Measurements from ENCODE around the gene SERAC1. TPM values are rescaled to one million over a fixed set of nuclear protein-coding genes. Genes with fewer than 3 reads are reported as not detected.

The SERAC1 gene
- total RNA-seq, 1 experiment from 2014 or later = 7.6 TPM

DNA sequence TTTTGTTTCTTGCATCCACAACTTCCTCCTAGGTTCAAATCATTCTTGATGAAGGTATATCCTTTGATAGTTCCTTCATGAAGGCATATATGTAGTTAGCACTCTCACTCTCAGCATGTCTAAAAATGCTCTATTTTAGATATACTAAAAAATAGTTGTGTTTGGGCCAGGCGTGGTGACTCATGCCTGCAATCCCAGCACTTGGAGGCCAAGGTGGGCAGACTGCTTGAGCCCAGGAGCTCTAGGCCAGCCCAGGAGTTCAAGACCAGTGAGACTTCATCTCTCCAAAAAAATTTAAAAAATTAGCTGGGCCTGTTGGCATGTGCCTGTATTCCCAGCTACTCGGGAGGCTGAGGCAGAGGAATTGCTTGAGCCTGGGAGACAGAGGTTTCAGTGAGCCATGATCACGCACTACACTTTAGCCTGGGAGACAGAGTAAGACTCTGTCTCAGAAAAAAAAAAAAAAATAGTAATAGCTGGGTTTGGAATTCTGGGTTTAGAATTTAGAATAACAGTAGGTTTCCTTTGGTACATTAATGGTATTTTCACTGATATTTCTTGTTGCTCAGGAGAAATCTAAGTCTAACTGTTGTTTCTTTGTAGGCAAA, 7.0 kb downstream of the SERAC1 start:
- Histone ChIP-seq H3K79me2 (ENCODE audit: insufficient read depth, low read length) (no peaks in the 10 kb centered on the region; the same call in 1 of the 2 replicates), H3K27me3 (ENCODE audit: insufficient read depth, low read length) (peaks cover 2% of the 10 kb centered on the region; the same call in 1 of the 2 replicates), H3K23me2 (ENCODE audit: insufficient read length, low read depth, low read length, poor library complexity, severe bottlenecking) (no peaks in the 10 kb centered on the region), H3K23ac (ENCODE audit: insufficient read length, low read depth, low read length) (no peak overlapping the region), H3K4ac (ENCODE audit: low read depth, low read length) (no peak overlapping the region), H2BK15ac (ENCODE audit: low read depth, low read length) (no peak overlapping the region), H2BK12ac (ENCODE audit: insufficient read length, low read depth, low read length) (no peak overlapping the region), H3K9me3 (ENCODE audit: control insufficient read depth, low read depth, low read length) (no peaks in the 10 kb centered on the region), H3K79me1 (ENCODE audit: insufficient read depth, low read depth, low read length, poor library complexity, severe bottlenecking) (no peaks in the 10 kb centered on the region), H2BK20ac (ENCODE audit: low read depth, low read length, poor library complexity, severe bottlenecking) (no peak overlapping the region), H4K5ac (ENCODE audit: insufficient read length, low read depth, low read length) (no peak overlapping the region), H3K9ac (ENCODE audit: extremely low read depth, insufficient read length, low read length) (no peak overlapping the region), H4K91ac (ENCODE audit: insufficient read length, low read depth, low read length) (no peak overlapping the region), H3K4me2 (ENCODE audit: insufficient read depth, insufficient read length, low read length) (no peak overlapping the region), H3K4me1 (ENCODE audit: insufficient read depth, low read length) (0 out of 2 replicates have a peak, but pooled peaks cover 2% of the 10 kb centered on the region), H4K20me1 (ENCODE audit: control insufficient read depth, insufficient read depth, insufficient read length) (no peaks in the 10 kb centered on the region), H2AFZ (ENCODE audit: low read length) (no peak overlapping the region), H3K56ac (ENCODE audit: insufficient read length, low read depth, low read length) (no peak overlapping the region), H3K27ac (ENCODE audit: insufficient read length, low read depth, low read length) (no peak overlapping the region), H3T11ph (ENCODE audit: low read length) (no peak overlapping the region), H3K14ac (ENCODE audit: insufficient read depth, low read length) (no peak overlapping the region), H2BK120ac (ENCODE audit: low read depth, low read length, poor library complexity, severe bottlenecking) (no peak overlapping the region), H2AK5ac (ENCODE audit: insufficient read length, low read length) (no peak overlapping the region), H2BK5ac (ENCODE audit: insufficient read length, low read length) (no peak overlapping the region), H3K18ac (ENCODE audit: insufficient read length, low read depth, low read length) (no peak overlapping the region), H4K8ac (replicated peaks; ENCODE audit: insufficient read length, low read depth, low read length) (no peak overlapping the region)
- Mint-ChIP-seq H3K4me3 (no peak overlapping the region), H3K4me1 (peaks cover 22 to 23% of the 10 kb centered on the region in 2 experiments), H3K27ac (no peak overlapping the region; a peak in 1 of 7 replicates), H3K9me3 (no peaks in the 10 kb centered on the region; a peak in 1 of 5 replicates), H3K36me3 (ENCODE audit: insufficient read depth in 1 of 3, low read depth in 3 of 3) (peaks cover 0 to 16% (median 4%) of the 10 kb centered on the region in 3 experiments; a peak in 5 of 7 replicates), H3K27me3 (ENCODE audit: low read depth) (peaks cover 6% of the 10 kb centered on the region)
- no peak for DNase-seq
- TF ChIP-seq, protein P1, sequence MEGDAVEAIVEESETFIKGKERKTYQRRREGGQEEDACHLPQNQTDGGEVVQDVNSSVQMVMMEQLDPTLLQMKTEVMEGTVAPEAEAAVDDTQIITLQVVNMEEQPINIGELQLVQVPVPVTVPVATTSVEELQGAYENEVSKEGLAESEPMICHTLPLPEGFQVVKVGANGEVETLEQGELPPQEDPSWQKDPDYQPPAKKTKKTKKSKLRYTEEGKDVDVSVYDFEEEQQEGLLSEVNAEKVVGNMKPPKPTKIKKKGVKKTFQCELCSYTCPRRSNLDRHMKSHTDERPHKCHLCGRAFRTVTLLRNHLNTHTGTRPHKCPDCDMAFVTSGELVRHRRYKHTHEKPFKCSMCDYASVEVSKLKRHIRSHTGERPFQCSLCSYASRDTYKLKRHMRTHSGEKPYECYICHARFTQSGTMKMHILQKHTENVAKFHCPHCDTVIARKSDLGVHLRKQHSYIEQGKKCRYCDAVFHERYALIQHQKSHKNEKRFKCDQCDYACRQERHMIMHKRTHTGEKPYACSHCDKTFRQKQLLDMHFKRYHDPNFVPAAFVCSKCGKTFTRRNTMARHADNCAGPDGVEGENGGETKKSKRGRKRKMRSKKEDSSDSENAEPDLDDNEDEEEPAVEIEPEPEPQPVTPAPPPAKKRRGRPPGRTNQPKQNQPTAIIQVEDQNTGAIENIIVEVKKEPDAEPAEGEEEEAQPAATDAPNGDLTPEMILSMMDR (conservative IDR thresholded peaks at IDR 0.05) = no peak
- no CpG with 5 or more reads among the region's 3 CpGs for WGBS (ENCODE audit: extremely low coverage, insufficient read length, low lambda C conversion rate)

All from H9 (cell line).